ENCODE measurements around the gene DNAH10. TPM values are rescaled to one million over a fixed set of nuclear protein-coding genes. Genes with fewer than 3 reads are reported as not detected.

DNAH10 gene
- total and polyA plus RNA-seq, 2 experiments from 2014 or later, result 0.11 to 0.44 TPM

GRCh38 chr12:123923038-123923437 lies 160.9 kb downstream of the DNAH10 start:
- Histone ChIP-seq H3K27ac (no peak overlapping the region), H3K4me3 (no peak overlapping the region), H3K9me2 (ENCODE audit: insufficient read depth) (no peaks in the 10 kb centered on the region), H4K20me1 (ENCODE audit: insufficient read depth) (no peaks in the 10 kb centered on the region), H3K9ac (no peak overlapping the region), H3K4me2 (ENCODE audit: unreplicated experiment) (no peak overlapping the region), H3K4me1 (ENCODE audit: insufficient read depth) (0 out of 2 replicates have a peak, but pooled peaks cover 4% of the 10 kb centered on the region), H3F3A (ENCODE audit: insufficient read depth) (0 out of 2 replicates have a peak, but pooled peaks cover 4% of the 10 kb centered on the region), H2AFZ (no peak overlapping the region), H3K79me2 (ENCODE audit: insufficient read depth) (no peaks in the 10 kb centered on the region), H3K27me3 (replicated peaks; ENCODE audit: insufficient read depth) (no peaks in the 10 kb centered on the region), H3K36me3 (ENCODE audit: low read depth) (no peaks in the 10 kb centered on the region), H3K9me3 (ENCODE audit: low read depth) (no peaks in the 10 kb centered on the region)
- WGBS, 2 experiments (ENCODE audit: low coverage in 1 of 2, low lambda C conversion rate in 2 of 2, missing lambda C conversion rate in 2 of 2), result 74 to 87% methylated on average over 2 of the region's 2 CpGs
- in situ Hi-C loops (cut with MboI), result no loop called here
- TF ChIP-seq EZH2phosphoT487 (IDR thresholded peaks at IDR 0.05; ENCODE audit: insufficient read depth, low read depth) (no peak), EZH2 (IDR thresholded peaks at IDR 0.05; ENCODE audit: insufficient read depth, poor library complexity, severe bottlenecking) (no peak)
- no peak for DNase-seq

- Histone ChIP-seq H3K4me3 (no peak overlapping the region), H3K4me2 (ENCODE audit: unreplicated experiment) (no peak overlapping the region), H3K79me2 (ENCODE audit: insufficient read depth) (no peaks in the 10 kb centered on the region), H3F3A (ENCODE audit: insufficient read depth) (0 out of 2 replicates have a peak, but pooled peaks cover 4% of the 10 kb centered on the region), H3K27me3 (replicated peaks; ENCODE audit: insufficient read depth) (no peaks in the 10 kb centered on the region), H3K9ac (no peak overlapping the region), H3K36me3 (ENCODE audit: low read depth) (no peaks in the 10 kb centered on the region), H2AFZ (no peak overlapping the region), H3K4me1 (ENCODE audit: insufficient read depth) (0 out of 2 replicates have a peak, but pooled peaks cover 4% of the 10 kb centered on the region), H3K9me3 (ENCODE audit: low read depth) (no peaks in the 10 kb centered on the region), H3K9me2 (ENCODE audit: insufficient read depth) (no peaks in the 10 kb centered on the region), H3K27ac (no peak overlapping the region), H4K20me1 (ENCODE audit: insufficient read depth) (no peaks in the 10 kb centered on the region)
- in situ Hi-C loops (cut with MboI), result no loop called here
- TF ChIP-seq EZH2phosphoT487 (IDR thresholded peaks at IDR 0.05; ENCODE audit: insufficient read depth, low read depth) (no peak), EZH2 (IDR thresholded peaks at IDR 0.05; ENCODE audit: insufficient read depth, poor library complexity, severe bottlenecking) (no peak)
- DNase-seq, result no peak
- WGBS, 2 experiments (ENCODE audit: low coverage in 1 of 2, low lambda C conversion rate in 2 of 2, missing lambda C conversion rate in 2 of 2), result 78 to 79% methylated on average over 7 of the region's 7 CpGs
Observed at GRCh38 chr12:123923927-123924326, 161.8 kb downstream of the DNAH10 start.

- WGBS, 2 experiments (ENCODE audit: low coverage in 1 of 2, low lambda C conversion rate in 2 of 2, missing lambda C conversion rate in 2 of 2), result 75 to 92% methylated on average over 4 of the region's 4 CpGs
- in situ Hi-C loops (cut with MboI), result no loop called here
- TF ChIP-seq EZH2phosphoT487 (IDR thresholded peaks at IDR 0.05; ENCODE audit: insufficient read depth, low read depth) (no peak), EZH2 (IDR thresholded peaks at IDR 0.05; ENCODE audit: insufficient read depth, poor library complexity, severe bottlenecking) (no peak)
- Histone ChIP-seq H4K20me1 (ENCODE audit: insufficient read depth) (no peaks in the 10 kb centered on the region), H3K9me3 (ENCODE audit: low read depth) (no peaks in the 10 kb centered on the region), H3K9ac (no peak overlapping the region), H3K4me1 (ENCODE audit: insufficient read depth) (0 out of 2 replicates have a peak, but pooled peaks cover 4% of the 10 kb centered on the region), H3K4me2 (ENCODE audit: unreplicated experiment) (no peak overlapping the region), H3K36me3 (ENCODE audit: low read depth) (no peaks in the 10 kb centered on the region), H2AFZ (no peak overlapping the region), H3K4me3 (no peak overlapping the region), H3K79me2 (ENCODE audit: insufficient read depth) (no peaks in the 10 kb centered on the region), H3K27me3 (replicated peaks; ENCODE audit: insufficient read depth) (no peaks in the 10 kb centered on the region), H3K9me2 (ENCODE audit: insufficient read depth) (no peaks in the 10 kb centered on the region), H3F3A (ENCODE audit: insufficient read depth) (0 out of 2 replicates have a peak, but pooled peaks cover 4% of the 10 kb centered on the region), H3K27ac (no peak overlapping the region)
- DNase-seq, result no peak
Observed at GRCh38 chr12:123924539-123924938, 162.4 kb downstream of the DNAH10 start.

- no peaks in the 10 kb centered on the region for H3K9me3 ChIP-seq (ENCODE audit: low read depth)
- no peaks in the 10 kb centered on the region for H4K20me1 ChIP-seq (ENCODE audit: insufficient read depth)
- H3K79me2 ChIP-seq (ENCODE audit: insufficient read depth), result no peaks in the 10 kb centered on the region
- no peak overlapping the region for H3K27ac ChIP-seq
- no peak overlapping the region for H2AFZ ChIP-seq
- WGBS, 2 experiments (ENCODE audit: low coverage in 1 of 2, low lambda C conversion rate in 2 of 2, missing lambda C conversion rate in 2 of 2), result 72 to 82% methylated on average over 11 to 15 of the region's 15 CpGs
- TF ChIP-seq EZH2 (IDR thresholded peaks at IDR 0.05; ENCODE audit: insufficient read depth, poor library complexity, severe bottlenecking) (no peak), EZH2phosphoT487 (IDR thresholded peaks at IDR 0.05; ENCODE audit: insufficient read depth, low read depth) (no peak)
- DNase-seq, result no peak
- no peaks in the 10 kb centered on the region for H3K36me3 ChIP-seq (ENCODE audit: low read depth)
- H3K4me3 ChIP-seq, result no peak overlapping the region
- H3K9ac ChIP-seq, result no peak overlapping the region
- H3K4me1 ChIP-seq (ENCODE audit: insufficient read depth), result no peaks in the 10 kb centered on the region
- no peak overlapping the region for H3K4me2 ChIP-seq (ENCODE audit: unreplicated experiment)
- H3K9me2 ChIP-seq (ENCODE audit: insufficient read depth), result no peaks in the 10 kb centered on the region
- no peaks in the 10 kb centered on the region for H3K27me3 ChIP-seq (replicated peaks; ENCODE audit: insufficient read depth)
- in situ Hi-C loops (cut with MboI), result no loop called here
- H3F3A ChIP-seq (ENCODE audit: insufficient read depth), result no peaks in the 10 kb centered on the region
Observed at GRCh38 chr12:123928274-123928865, 166.3 kb downstream of the DNAH10 start.
